Progenitor cell of endocrine pancreas (in vitro differentiated cells): ENCODE measurements around the gene DROSHA. TPM values are rescaled to one million over a fixed set of nuclear protein-coding genes. Genes with fewer than 3 reads are reported as not detected.

Experiments
- DNase-seq: peaks from one replicate; pipeline ENCODE4 v3.0.0; 2021; ENCODE audit warnings: low spot score; ENCODE audit not compliant: unreplicated experiment
- H3K27ac Mint-ChIP-seq: 2 replicates; pipeline ENCODE4 v1.8.0; 2021; ENCODE audit warnings: mild to moderate bottlenecking, moderate library complexity, mixed read lengths
- H3K27me3 Mint-ChIP-seq: 2 replicates; pipeline ENCODE4 v1.8.0; 2021; ENCODE audit warnings: mixed read lengths
- H3K36me3 Mint-ChIP-seq: 2 replicates; pipeline ENCODE4 v1.8.0; 2022; ENCODE audit warnings: mixed read lengths; ENCODE audit not compliant: insufficient read depth
- H3K4me1 Mint-ChIP-seq: 2 replicates; pipeline ENCODE4 v1.8.0; 2021; ENCODE audit warnings: low read depth, mixed read lengths
- H3K4me3 Mint-ChIP-seq: 2 replicates; pipeline ENCODE4 v1.8.0; 2021; ENCODE audit warnings: low read depth, mild to moderate bottlenecking, moderate library complexity, mixed read lengths
- H3K9me3 Mint-ChIP-seq: 2 replicates; pipeline ENCODE4 v1.8.0; 2021; ENCODE audit warnings: low read depth, mixed read lengths
- CTCF ChIP-seq: fragments of 200-600 bp; sonication (generic); IDR thresholded peaks from one replicate; pipeline ENCODE4 v1.5.0; 2021; ENCODE audit warnings: antibody characterized with exemption, mild to moderate bottlenecking; ENCODE audit not compliant: unreplicated experiment
- total RNA-seq: library from RNA; stranded (reverse); gene quantifications from 2 replicates; pipeline ENCODE4 v1.2.1, GENCODE V29; 2021

The DROSHA gene
- total RNA-seq, 1 donor from 2014 or later = 100 TPM

- no peak for TF ChIP-seq CTCF
- DNase-seq = no peak
- Mint-ChIP-seq H3K27me3 (no peaks in the 10 kb centered on the region), H3K27ac (no peak overlapping the region), H3K9me3 (no peaks in the 10 kb centered on the region), H3K4me3 (no peak overlapping the region), H3K4me1 (peaks cover 3% of the 10 kb centered on the region), H3K36me3 (peaks cover 18% of the 10 kb centered on the region)
These were observed 115.9 kb downstream of the DROSHA start for GRCh38 chr5:31415960-31416359.

GRCh38 chr5:31415009-31415923, 116.6 kb downstream of the DROSHA start:
- no peak overlapping the region for H3K4me3 Mint-ChIP-seq
- H3K27ac Mint-ChIP-seq = no peak overlapping the region
- TF ChIP-seq CTCF = no peak
- DNase-seq = no peak
- H3K36me3 Mint-ChIP-seq = peaks cover 17% of the 10 kb centered on the region
- H3K4me1 Mint-ChIP-seq = no peaks in the 10 kb centered on the region
- H3K9me3 Mint-ChIP-seq = no peaks in the 10 kb centered on the region
- no peaks in the 10 kb centered on the region for H3K27me3 Mint-ChIP-seq

GRCh38 chr5:31413030-31413812, 118.7 kb downstream of the DROSHA start:
- TF ChIP-seq CTCF = no peak
- H3K4me3 Mint-ChIP-seq = no peak overlapping the region
- H3K27me3 Mint-ChIP-seq = no peaks in the 10 kb centered on the region
- H3K4me1 Mint-ChIP-seq = no peaks in the 10 kb centered on the region
- no peak for DNase-seq
- no peak overlapping the region for H3K27ac Mint-ChIP-seq
- H3K36me3 Mint-ChIP-seq = peaks cover 24% of the 10 kb centered on the region
- no peaks in the 10 kb centered on the region for H3K9me3 Mint-ChIP-seq

GRCh38 chr5:31412324-31412723, 119.6 kb downstream of the DROSHA start:
- Mint-ChIP-seq H3K4me1 (no peaks in the 10 kb centered on the region), H3K9me3 (no peaks in the 10 kb centered on the region), H3K27me3 (no peaks in the 10 kb centered on the region), H3K27ac (no peak overlapping the region), H3K36me3 (peaks cover 24% of the 10 kb centered on the region), H3K4me3 (no peak overlapping the region)
- TF ChIP-seq CTCF = no peak
- no peak for DNase-seq

GRCh38 chr5:31410089-31410488, 121.8 kb downstream of the DROSHA start:
- no peaks in the 10 kb centered on the region for H3K9me3 Mint-ChIP-seq
- TF ChIP-seq CTCF = no peak
- H3K4me3 Mint-ChIP-seq = no peak overlapping the region
- no peak for DNase-seq
- H3K27me3 Mint-ChIP-seq = no peaks in the 10 kb centered on the region
- H3K27ac Mint-ChIP-seq = no peak overlapping the region
- H3K36me3 Mint-ChIP-seq = peaks cover 26% of the 10 kb centered on the region
- H3K4me1 Mint-ChIP-seq = no peaks in the 10 kb centered on the region
